ENCODE data around the gene LMBR1. TPM values are rescaled to one million over a fixed set of nuclear protein-coding genes. Genes with fewer than 3 reads are reported as not detected.
"Not testable (repeated sequence)": the region's sequence is repeated elsewhere in the genome, so short reads cannot be mapped to it uniquely, and the experiment has no call there.

The LMBR1 gene
- polyA plus RNA-seq, 1 donor from 2014 or later = 68.9 TPM

GRCh38 chr7:156650042-156650441, 242.9 kb downstream of the LMBR1 start:
- Histone ChIP-seq H3K9me2 (ENCODE audit: insufficient read depth, low read length) (no peaks in the 10 kb centered on the region), H3K36me3 (ENCODE audit: insufficient read depth, low read length) (no peaks in the 10 kb centered on the region), H3K27ac (ENCODE audit: low read length) (no peak overlapping the region), H3K4me2 (ENCODE audit: low read length) (no peak overlapping the region), H2AFZ (ENCODE audit: low read depth, low read length) (no peak overlapping the region), H3K27me3 (ENCODE audit: insufficient read depth, low read depth, low read length) (no peaks in the 10 kb centered on the region), H4K20me1 (ENCODE audit: insufficient read depth) (no peaks in the 10 kb centered on the region), H3K79me2 (replicated peaks; ENCODE audit: insufficient read depth, low read length) (no peaks in the 10 kb centered on the region), H3F3A (ENCODE audit: insufficient read depth, low read length, poor library complexity, severe bottlenecking) (no peaks in the 10 kb centered on the region), H3K9ac (ENCODE audit: low read length) (no peak overlapping the region), H3K9me3 (ENCODE audit: low read length) (no peaks in the 10 kb centered on the region), H3K4me3 (ENCODE audit: low read length) (no peak overlapping the region)
- no peak for TF ChIP-seq EZH2 (IDR thresholded peaks at IDR 0.05; ENCODE audit: borderline replicate concordance, insufficient read depth, low read length, poor library complexity, severe bottlenecking)

DNA sequence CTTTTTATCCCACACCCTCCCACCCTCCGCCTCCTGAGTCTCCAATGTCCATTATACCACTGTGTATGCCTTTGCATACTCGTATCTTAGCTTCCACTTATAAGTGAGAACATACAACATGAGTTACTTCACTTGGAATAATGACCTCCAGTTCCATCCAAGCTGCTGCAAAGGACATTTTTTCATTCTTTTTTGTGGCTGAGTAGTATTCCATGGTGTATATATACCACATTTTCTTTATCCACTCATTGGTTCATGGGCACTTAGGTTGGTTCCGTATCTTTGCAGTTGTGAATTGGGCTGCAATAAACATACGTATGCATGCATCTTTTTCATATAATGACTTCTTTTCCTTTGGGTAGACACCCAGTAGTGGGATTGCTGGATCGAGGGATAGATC, 245.7 kb downstream of the LMBR1 start:
- not testable (repeated sequence) for H3K4me2 ChIP-seq (ENCODE audit: low read length); H3K79me2 ChIP-seq (replicated peaks; ENCODE audit: insufficient read depth, low read length); H3K36me3 ChIP-seq (ENCODE audit: insufficient read depth, low read length); H3F3A ChIP-seq (ENCODE audit: insufficient read depth, low read length, poor library complexity, severe bottlenecking); H3K27me3 ChIP-seq (ENCODE audit: insufficient read depth, low read depth, low read length); H3K4me3 ChIP-seq (ENCODE audit: low read length); H3K9me3 ChIP-seq (ENCODE audit: low read length); H3K9me2 ChIP-seq (ENCODE audit: insufficient read depth, low read length); H4K20me1 ChIP-seq (ENCODE audit: insufficient read depth); H2AFZ ChIP-seq (ENCODE audit: low read depth, low read length); H3K27ac ChIP-seq (ENCODE audit: low read length); H3K9ac ChIP-seq (ENCODE audit: low read length)

GRCh38 chr7:156642306-156643045, 250.5 kb downstream of the LMBR1 start:
- no peak overlapping the region for H3K27ac ChIP-seq (ENCODE audit: low read length)
- no peak for TF ChIP-seq EZH2 (IDR thresholded peaks at IDR 0.05; ENCODE audit: borderline replicate concordance, insufficient read depth, low read length, poor library complexity, severe bottlenecking)
- no peak for TF ChIP-seq REST (IDR thresholded peaks at IDR 0.05; ENCODE audit: borderline replicate concordance)
- TF ChIP-seq RAD21 (conservative IDR thresholded peaks at IDR 0.05) = no peak
- no peak for TF ChIP-seq POLR2AphosphoS5 (IDR thresholded peaks at IDR 0.05)
- TF ChIP-seq EP300 (conservative IDR thresholded peaks at IDR 0.05; ENCODE audit: poor library complexity, severe bottlenecking) = no peak
- no peak for TF ChIP-seq TAF1 (IDR thresholded peaks at IDR 0.05; ENCODE audit: low read depth)
- no peak overlapping the region for H3K4me2 ChIP-seq (ENCODE audit: low read length)

More at GRCh38 chr7:156642306-156643045, 250.5 kb downstream of the LMBR1 start:
- no peak overlapping the region for H3K4me3 ChIP-seq (ENCODE audit: low read length)
- no peaks in the 10 kb centered on the region for H4K20me1 ChIP-seq (ENCODE audit: insufficient read depth)
- H3K9ac ChIP-seq (ENCODE audit: low read length) = no peak overlapping the region
- no peaks in the 10 kb centered on the region for H3K79me2 ChIP-seq (replicated peaks; ENCODE audit: insufficient read depth, low read length)
- H2AFZ ChIP-seq (ENCODE audit: low read depth, low read length) = no peak overlapping the region
- no peaks in the 10 kb centered on the region for H3K36me3 ChIP-seq (ENCODE audit: insufficient read depth, low read length)
- H3F3A ChIP-seq (ENCODE audit: insufficient read depth, low read length, poor library complexity, severe bottlenecking) = no peaks in the 10 kb centered on the region
- H3K9me3 ChIP-seq (ENCODE audit: low read length) = no peaks in the 10 kb centered on the region
- no peaks in the 10 kb centered on the region for H3K27me3 ChIP-seq (ENCODE audit: insufficient read depth, low read depth, low read length)
- no peaks in the 10 kb centered on the region for H3K9me2 ChIP-seq (ENCODE audit: insufficient read depth, low read length)
